Measurements from ENCODE around the gene HMMR.

- TF ChIP-seq, protein P1, sequence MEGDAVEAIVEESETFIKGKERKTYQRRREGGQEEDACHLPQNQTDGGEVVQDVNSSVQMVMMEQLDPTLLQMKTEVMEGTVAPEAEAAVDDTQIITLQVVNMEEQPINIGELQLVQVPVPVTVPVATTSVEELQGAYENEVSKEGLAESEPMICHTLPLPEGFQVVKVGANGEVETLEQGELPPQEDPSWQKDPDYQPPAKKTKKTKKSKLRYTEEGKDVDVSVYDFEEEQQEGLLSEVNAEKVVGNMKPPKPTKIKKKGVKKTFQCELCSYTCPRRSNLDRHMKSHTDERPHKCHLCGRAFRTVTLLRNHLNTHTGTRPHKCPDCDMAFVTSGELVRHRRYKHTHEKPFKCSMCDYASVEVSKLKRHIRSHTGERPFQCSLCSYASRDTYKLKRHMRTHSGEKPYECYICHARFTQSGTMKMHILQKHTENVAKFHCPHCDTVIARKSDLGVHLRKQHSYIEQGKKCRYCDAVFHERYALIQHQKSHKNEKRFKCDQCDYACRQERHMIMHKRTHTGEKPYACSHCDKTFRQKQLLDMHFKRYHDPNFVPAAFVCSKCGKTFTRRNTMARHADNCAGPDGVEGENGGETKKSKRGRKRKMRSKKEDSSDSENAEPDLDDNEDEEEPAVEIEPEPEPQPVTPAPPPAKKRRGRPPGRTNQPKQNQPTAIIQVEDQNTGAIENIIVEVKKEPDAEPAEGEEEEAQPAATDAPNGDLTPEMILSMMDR (conservative IDR thresholded peaks at IDR 0.05; ENCODE audit: low read depth, low read length): no peak
- no peak for TF ChIP-seq POLR2A (IDR thresholded peaks at IDR 0.05; ENCODE audit: low read depth, low read length)
- no peak for TF ChIP-seq CEBPB (IDR thresholded peaks at IDR 0.05; ENCODE audit: low read depth, low read length)
- no peak for TF ChIP-seq RAD21 (IDR thresholded peaks at IDR 0.05; ENCODE audit: low read length)
Observed at GRCh38 chr5:163505049-163505367, 44.6 kb downstream of the HMMR start.

Measured in IMR-90 (cell line).